Progenitor cell of endocrine pancreas (in vitro differentiated cells): ENCODE data around the gene ATG7. TPM values are rescaled to one million over a fixed set of nuclear protein-coding genes. Genes with fewer than 3 reads are reported as not detected.

Experiments
- DNase-seq: peaks from one replicate; pipeline ENCODE4 v3.0.0; 2021; ENCODE audit warnings: low spot score; ENCODE audit not compliant: unreplicated experiment
- H3K27ac Mint-ChIP-seq: 2 replicates; pipeline ENCODE4 v1.8.0; 2021; ENCODE audit warnings: mild to moderate bottlenecking, moderate library complexity, mixed read lengths
- H3K27me3 Mint-ChIP-seq: 2 replicates; pipeline ENCODE4 v1.8.0; 2021; ENCODE audit warnings: mixed read lengths
- H3K36me3 Mint-ChIP-seq: 2 replicates; pipeline ENCODE4 v1.8.0; 2022; ENCODE audit warnings: mixed read lengths; ENCODE audit not compliant: insufficient read depth
- H3K4me1 Mint-ChIP-seq: 2 replicates; pipeline ENCODE4 v1.8.0; 2021; ENCODE audit warnings: low read depth, mixed read lengths
- H3K4me3 Mint-ChIP-seq: 2 replicates; pipeline ENCODE4 v1.8.0; 2021; ENCODE audit warnings: low read depth, mild to moderate bottlenecking, moderate library complexity, mixed read lengths
- H3K9me3 Mint-ChIP-seq: 2 replicates; pipeline ENCODE4 v1.8.0; 2021; ENCODE audit warnings: low read depth, mixed read lengths
- total RNA-seq: library from RNA; stranded (reverse); gene quantifications from 2 replicates; pipeline ENCODE4 v1.2.1, GENCODE V29; 2021
- TF ChIP-seq, protein P1 (sequence below): fragments of 200-600 bp; sonication (generic); IDR thresholded peaks from one replicate; pipeline ENCODE4 v1.5.0; 2021; ENCODE audit warnings: antibody characterized with exemption, mild to moderate bottlenecking; ENCODE audit not compliant: unreplicated experiment

ATG7 gene
- total RNA-seq, 1 donor from 2014 or later: 29.1 TPM

DNA sequence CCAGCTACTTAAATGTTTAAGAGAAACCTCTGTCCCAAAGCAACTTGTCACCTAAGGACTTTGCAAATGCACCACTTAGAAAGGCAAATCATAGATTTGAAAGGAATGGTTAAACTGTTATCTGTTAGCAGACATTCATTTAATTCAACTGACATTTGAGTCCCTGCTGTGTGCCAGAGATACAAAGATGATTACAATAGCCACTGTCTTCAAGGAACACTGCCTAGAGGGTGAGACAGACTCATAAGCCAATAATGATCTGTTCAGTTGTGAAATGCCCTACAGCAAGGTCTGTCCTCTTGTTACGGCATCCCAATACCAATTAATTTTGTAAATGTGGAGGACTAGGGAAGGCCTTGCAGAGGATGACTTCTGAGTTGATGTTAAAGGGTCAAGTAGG is 113.1 kb downstream of the ATG7 start:
- H3K4me1 Mint-ChIP-seq: peaks cover 11% of the 10 kb centered on the region
- TF ChIP-seq, protein P1, sequence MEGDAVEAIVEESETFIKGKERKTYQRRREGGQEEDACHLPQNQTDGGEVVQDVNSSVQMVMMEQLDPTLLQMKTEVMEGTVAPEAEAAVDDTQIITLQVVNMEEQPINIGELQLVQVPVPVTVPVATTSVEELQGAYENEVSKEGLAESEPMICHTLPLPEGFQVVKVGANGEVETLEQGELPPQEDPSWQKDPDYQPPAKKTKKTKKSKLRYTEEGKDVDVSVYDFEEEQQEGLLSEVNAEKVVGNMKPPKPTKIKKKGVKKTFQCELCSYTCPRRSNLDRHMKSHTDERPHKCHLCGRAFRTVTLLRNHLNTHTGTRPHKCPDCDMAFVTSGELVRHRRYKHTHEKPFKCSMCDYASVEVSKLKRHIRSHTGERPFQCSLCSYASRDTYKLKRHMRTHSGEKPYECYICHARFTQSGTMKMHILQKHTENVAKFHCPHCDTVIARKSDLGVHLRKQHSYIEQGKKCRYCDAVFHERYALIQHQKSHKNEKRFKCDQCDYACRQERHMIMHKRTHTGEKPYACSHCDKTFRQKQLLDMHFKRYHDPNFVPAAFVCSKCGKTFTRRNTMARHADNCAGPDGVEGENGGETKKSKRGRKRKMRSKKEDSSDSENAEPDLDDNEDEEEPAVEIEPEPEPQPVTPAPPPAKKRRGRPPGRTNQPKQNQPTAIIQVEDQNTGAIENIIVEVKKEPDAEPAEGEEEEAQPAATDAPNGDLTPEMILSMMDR: no peak
- peak overlapping the region; percentile 16 for H3K27ac Mint-ChIP-seq
- DNase-seq: no peak
- no peaks in the 10 kb centered on the region for H3K36me3 Mint-ChIP-seq
- no peaks in the 10 kb centered on the region for H3K27me3 Mint-ChIP-seq
- no peak overlapping the region for H3K4me3 Mint-ChIP-seq
- no peaks in the 10 kb centered on the region for H3K9me3 Mint-ChIP-seq

DNA sequence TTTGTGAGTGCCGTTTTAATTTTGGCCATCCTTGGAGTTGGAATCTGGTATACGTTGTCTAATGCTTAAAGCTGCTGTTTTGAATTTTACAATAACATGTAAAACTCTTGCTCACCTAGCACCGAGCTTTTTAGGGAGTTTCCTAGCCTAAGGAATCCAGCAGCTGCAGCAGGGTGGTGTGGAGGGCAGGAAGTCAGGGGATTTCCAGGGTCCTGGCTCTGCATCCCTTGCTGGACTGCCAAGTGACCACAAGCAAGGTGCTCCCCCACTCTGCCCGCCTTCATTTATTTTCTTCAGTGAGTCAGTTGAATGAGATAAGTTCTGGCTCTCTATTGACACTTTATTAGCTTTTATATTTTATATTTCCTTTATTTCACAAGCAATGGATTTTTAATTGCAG is 113.7 kb downstream of the ATG7 start:
- H3K27ac Mint-ChIP-seq: no peak overlapping the region
- no peaks in the 10 kb centered on the region for H3K27me3 Mint-ChIP-seq
- no peak for DNase-seq
- no peaks in the 10 kb centered on the region for H3K36me3 Mint-ChIP-seq
- H3K4me3 Mint-ChIP-seq: no peak overlapping the region
- peaks cover 11% of the 10 kb centered on the region for H3K4me1 Mint-ChIP-seq
- no peaks in the 10 kb centered on the region for H3K9me3 Mint-ChIP-seq
- TF ChIP-seq, protein P1: no peak

DNA sequence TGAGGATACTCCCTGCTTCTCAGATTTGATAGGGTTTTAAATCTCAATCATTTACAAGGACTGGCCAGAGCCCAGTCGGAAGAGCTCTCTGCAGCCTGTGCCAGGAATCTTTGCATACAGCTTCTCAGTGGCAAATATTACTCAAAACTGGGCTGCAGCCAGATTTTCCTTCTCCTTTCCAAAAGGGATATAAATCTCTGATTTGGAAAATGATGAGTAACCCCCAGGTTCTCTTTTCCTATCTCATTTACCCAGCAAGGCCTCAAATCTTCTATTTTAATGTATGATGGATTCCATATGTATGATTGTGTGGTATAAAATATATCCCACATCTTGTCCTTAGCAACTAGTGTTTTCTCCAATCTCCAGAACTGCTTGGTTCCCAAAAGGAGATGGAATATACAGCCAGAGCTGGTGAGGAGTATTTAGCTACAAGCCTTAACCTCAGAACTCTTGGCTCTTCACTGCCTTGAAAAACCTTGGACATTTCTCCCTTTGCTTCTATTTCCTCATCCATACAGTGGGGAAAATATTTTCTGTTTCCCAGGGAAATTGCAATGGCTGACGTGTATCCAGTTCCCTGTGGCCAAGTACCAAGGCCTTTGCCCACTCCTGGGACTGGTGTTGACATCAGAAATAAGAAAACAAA is 114.4 kb downstream of the ATG7 start:
- Mint-ChIP-seq H3K4me3 (no peak overlapping the region), H3K9me3 (no peaks in the 10 kb centered on the region), H3K27me3 (no peaks in the 10 kb centered on the region), H3K36me3 (no peaks in the 10 kb centered on the region), H3K27ac (no peak overlapping the region), H3K4me1 (peaks cover 18% of the 10 kb centered on the region)
- no peak for DNase-seq
- TF ChIP-seq, protein P1: no peak

DNA sequence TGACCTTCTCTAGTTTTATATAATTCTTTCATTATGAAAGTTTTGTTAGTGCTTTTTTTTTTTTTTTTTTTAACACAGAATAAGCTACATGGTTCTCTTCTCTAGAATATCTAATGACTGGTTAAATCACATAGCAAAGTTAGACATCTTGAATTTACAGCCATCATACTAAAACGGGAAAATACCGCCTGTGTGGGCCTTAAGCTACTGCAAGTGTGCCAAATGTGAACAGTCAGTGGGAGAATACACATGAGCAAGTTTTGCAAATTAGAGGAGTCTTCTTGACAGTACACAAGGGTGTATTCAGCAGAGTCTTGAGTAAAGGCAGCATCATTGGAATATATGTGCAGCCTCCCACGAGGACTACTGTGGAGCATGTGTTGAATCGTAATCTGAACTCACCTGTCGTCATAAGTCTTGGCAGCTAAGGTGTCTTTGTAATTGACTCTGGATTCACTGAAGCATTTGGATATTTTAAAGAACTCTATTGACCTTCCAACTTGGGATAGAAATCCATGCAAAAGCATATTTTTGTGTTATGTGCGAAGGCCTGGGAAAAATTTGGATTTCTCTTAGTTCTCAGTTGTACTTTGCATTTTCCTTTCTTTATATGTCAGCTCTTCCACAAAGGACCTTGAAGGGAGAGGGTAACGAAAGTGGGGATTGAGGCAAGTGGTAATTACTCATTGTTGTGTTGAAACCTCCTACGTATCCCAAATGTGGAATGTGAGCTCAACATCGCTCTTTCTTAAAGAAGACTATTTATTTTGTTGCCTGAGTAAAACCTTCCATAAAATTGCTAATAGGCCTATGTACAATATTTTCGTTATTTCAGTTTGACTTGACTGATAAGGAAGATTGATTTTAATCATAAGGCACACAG is 117.4 kb downstream of the ATG7 start:
- no peaks in the 10 kb centered on the region for H3K27me3 Mint-ChIP-seq
- H3K36me3 Mint-ChIP-seq: no peaks in the 10 kb centered on the region
- no peak overlapping the region for H3K4me3 Mint-ChIP-seq
- H3K9me3 Mint-ChIP-seq: no peaks in the 10 kb centered on the region
- TF ChIP-seq, protein P1: no peak
- no peak for DNase-seq
- H3K4me1 Mint-ChIP-seq: peaks cover 19% of the 10 kb centered on the region
- no peak overlapping the region for H3K27ac Mint-ChIP-seq

DNA sequence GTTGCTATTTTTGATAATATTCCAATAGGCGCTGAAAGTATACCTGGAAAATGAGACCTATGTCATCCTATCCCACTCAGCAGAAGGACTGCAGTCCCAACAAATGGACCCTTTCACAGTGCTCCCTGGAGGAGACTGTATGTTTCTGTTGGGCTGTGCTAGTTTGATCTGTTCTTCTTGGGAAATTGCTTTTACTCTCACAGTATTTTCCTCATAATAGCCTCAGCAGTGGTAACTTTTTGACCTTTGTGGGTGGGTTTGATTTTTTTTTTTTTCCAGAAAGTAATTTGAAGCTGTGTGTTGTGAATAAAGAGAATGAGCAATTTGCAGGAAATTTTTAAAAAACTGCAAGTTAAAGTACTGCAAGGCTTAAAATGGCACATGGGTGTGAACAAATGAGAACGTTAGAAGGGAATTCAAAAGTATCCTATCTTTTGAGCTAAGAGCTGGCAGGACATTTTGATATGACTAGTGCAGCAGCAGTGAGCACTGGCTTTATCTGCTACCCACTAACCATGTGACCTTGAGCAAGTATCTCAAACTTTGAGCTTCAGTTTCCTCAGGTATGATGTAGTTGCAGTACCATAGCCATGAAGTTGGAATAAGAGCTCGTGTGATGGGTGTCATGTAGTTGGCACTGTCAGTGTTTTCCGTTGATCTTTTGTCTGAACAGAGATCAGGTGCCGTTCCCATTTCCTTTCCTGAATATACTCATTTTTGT is 118.4 kb downstream of the ATG7 start:
- H3K27ac Mint-ChIP-seq: no peak overlapping the region
- no peak for DNase-seq

More for the DNA sequence above, 118.4 kb downstream of the ATG7 start:
- H3K27me3 Mint-ChIP-seq: no peaks in the 10 kb centered on the region
- no peak overlapping the region for H3K4me3 Mint-ChIP-seq
- peaks cover 19% of the 10 kb centered on the region for H3K4me1 Mint-ChIP-seq
- no peaks in the 10 kb centered on the region for H3K36me3 Mint-ChIP-seq
- TF ChIP-seq, protein P1: no peak
- H3K9me3 Mint-ChIP-seq: peaks cover 4% of the 10 kb centered on the region
